ENCODE results near the gene TCERG1L. TPM values are rescaled to one million over a fixed set of nuclear protein-coding genes. Genes with fewer than 3 reads are reported as not detected.

TCERG1L gene
- total RNA-seq, 1 donor from 2014 or later: 2.7 TPM

DNA sequence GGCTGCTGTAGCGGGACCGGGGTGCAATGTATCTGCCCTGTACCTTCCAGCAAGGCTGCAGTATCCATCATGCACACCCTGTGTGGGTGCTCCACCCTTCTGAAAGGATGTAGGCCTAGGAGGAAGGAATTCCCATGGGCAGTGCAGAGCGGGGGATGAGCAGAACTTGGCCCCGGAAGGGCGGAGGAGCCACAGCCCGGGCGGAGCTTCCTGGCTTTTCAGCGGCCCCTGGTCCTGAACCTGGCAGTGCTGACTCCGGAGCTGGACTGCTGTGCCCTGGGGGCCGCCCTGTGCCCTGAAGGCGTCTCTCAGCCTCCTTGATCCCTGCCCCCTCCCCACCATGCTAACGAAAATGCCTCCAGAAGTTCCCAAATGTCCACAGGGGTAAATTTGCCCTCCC, 175.8 kb downstream of the TCERG1L start:
- Mint-ChIP-seq H3K27me3 (peaks cover 17% of the 10 kb centered on the region), H3K4me3 (no peak overlapping the region), H3K36me3 (peaks cover 4% of the 10 kb centered on the region), H3K27ac (no peak overlapping the region), H3K9me3 (no peaks in the 10 kb centered on the region), H3K4me1 (ENCODE audit: unreplicated experiment) (no peaks in the 10 kb centered on the region)
- TF ChIP-seq, protein P1, sequence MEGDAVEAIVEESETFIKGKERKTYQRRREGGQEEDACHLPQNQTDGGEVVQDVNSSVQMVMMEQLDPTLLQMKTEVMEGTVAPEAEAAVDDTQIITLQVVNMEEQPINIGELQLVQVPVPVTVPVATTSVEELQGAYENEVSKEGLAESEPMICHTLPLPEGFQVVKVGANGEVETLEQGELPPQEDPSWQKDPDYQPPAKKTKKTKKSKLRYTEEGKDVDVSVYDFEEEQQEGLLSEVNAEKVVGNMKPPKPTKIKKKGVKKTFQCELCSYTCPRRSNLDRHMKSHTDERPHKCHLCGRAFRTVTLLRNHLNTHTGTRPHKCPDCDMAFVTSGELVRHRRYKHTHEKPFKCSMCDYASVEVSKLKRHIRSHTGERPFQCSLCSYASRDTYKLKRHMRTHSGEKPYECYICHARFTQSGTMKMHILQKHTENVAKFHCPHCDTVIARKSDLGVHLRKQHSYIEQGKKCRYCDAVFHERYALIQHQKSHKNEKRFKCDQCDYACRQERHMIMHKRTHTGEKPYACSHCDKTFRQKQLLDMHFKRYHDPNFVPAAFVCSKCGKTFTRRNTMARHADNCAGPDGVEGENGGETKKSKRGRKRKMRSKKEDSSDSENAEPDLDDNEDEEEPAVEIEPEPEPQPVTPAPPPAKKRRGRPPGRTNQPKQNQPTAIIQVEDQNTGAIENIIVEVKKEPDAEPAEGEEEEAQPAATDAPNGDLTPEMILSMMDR (conservative IDR thresholded peaks at IDR 0.05): no peak
- DNase-seq (ENCODE audit: extremely low spot score, unreplicated experiment): no peak

DNA sequence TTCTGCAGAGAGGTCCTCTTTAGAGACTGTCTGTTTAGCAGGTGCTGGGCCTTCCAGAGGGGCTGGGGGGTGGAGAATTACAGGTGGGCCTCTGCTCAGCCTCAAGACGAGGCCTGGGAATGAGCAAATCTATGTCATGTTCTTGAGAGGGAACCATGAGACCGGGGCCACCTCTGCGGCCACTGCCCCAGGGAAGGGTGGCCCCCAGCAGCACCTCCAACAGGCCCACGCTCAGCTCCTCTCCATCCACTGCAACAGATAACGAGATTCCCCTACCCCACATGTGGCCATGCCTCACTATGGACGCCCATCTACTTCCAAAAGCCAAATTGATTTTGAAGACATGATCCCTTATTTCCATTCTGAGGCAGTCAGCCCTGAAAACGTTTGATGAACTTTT, 176.9 kb downstream of the TCERG1L start:
- H3K9me3 Mint-ChIP-seq: peaks cover 2% of the 10 kb centered on the region
- no peak for DNase-seq (ENCODE audit: extremely low spot score, unreplicated experiment)
- no peak overlapping the region for H3K27ac Mint-ChIP-seq
- TF ChIP-seq, protein P1 (conservative IDR thresholded peaks at IDR 0.05): no peak
- H3K36me3 Mint-ChIP-seq: peaks cover 4% of the 10 kb centered on the region
- H3K4me3 Mint-ChIP-seq: no peak overlapping the region
- H3K4me1 Mint-ChIP-seq (ENCODE audit: unreplicated experiment): peaks cover 8% of the 10 kb centered on the region
- peaks cover 16% of the 10 kb centered on the region for H3K27me3 Mint-ChIP-seq

DNA sequence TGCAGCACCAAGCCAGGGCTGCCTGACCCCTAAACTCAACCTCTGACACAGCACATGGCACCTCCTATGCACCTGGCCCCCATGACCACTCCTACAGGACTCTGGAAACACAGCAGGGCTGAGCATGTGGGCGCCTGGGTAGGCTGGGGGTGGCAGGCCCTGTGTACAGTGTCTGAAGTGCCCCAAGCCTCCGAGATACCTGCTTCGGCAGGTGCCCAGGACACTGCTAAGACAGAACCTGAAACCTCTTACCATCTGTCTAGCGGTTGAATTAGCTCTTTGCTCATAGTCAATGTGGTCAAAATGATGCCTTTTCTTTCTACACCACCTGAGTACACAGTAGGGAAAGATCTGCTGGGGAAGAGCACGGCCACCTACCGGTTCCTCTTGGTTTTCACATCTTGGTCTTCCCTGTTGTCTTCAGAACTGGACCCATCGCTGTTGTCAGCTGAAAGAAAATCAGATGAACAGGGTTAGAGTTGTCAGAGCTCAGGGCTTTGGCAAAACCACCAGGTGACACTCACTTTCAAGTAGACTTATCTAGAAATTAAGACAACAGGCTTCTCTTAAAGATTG, 177.4 kb downstream of the TCERG1L start:
- DNase-seq (ENCODE audit: extremely low spot score, unreplicated experiment): no peak
- peaks cover 14% of the 10 kb centered on the region for H3K27me3 Mint-ChIP-seq
- TF ChIP-seq, protein P1 (conservative IDR thresholded peaks at IDR 0.05): no peak
- H3K4me3 Mint-ChIP-seq: no peak overlapping the region
- H3K36me3 Mint-ChIP-seq: peaks cover 4% of the 10 kb centered on the region
- no peak overlapping the region for H3K27ac Mint-ChIP-seq
- peaks cover 5% of the 10 kb centered on the region for H3K9me3 Mint-ChIP-seq
- peaks cover 11% of the 10 kb centered on the region for H3K4me1 Mint-ChIP-seq (ENCODE audit: unreplicated experiment)

DNA sequence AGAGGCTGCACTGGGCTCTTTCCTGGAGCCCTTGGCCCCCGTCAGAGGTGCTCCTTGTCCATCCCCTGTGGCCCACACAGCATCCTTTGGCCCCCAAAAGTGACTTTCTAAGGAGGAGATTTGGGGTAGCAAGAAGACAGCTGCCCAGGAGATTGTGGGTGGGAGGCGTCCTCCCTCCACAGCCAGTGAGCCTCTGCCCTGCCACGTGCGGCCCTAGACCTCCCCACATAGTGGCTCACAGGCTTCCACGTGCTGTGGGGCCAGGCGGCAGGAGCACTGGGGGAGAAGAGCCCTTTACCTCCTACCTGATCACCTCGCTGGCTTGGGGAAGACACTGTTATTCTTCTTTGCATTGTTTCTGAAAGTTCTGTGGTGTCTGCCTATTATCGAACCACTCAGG, 178.8 kb downstream of the TCERG1L start:
- DNase-seq (ENCODE audit: extremely low spot score, unreplicated experiment): no peak
- Mint-ChIP-seq H3K9me3 (peaks cover 5% of the 10 kb centered on the region), H3K36me3 (peaks cover 4% of the 10 kb centered on the region), H3K4me3 (no peak overlapping the region), H3K27ac (no peak overlapping the region), H3K27me3 (peaks cover 18% of the 10 kb centered on the region), H3K4me1 (ENCODE audit: unreplicated experiment) (peaks cover 11% of the 10 kb centered on the region)
- TF ChIP-seq, protein P1 (conservative IDR thresholded peaks at IDR 0.05): no peak

DNA sequence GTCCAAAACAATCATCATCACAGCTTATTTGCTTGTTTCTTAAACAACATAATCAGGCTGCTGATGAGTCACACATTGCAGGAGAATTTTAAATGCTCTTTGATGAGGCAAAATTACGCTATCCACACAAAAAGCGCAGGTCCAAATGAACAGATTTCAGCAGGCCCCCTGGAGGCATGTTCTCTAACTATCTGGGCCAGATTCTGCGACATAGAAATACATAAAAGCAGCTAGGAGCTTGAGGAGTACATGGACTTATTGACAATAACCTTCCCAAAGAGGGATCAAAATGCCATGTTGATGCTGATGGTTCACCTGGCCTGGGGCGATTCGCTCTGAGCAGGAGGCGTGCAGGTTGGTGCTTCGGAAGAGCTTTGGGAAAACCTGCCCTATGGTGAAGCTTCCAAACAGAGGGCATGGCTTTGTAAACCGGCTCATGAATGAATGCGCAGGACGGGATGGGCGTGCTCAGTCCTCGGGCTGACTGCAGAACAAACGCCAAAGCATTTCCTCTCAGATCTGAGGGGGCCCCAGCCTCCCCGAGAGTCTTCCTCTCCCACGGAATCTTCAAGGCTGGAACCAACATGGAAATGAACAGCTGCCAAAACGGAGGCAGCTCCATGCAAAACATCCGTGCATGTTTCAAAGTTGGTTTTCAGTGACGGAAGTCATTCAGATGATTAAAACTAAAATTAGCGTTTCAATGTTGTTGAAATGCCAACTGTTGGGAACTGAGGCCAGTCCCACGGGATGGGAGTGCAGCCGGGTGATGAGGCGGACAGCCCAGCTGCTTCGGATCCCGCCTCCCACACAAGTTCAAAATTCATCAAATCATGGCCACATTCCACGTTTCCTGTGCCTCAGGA, 179.6 kb downstream of the TCERG1L start:
- Mint-ChIP-seq H3K9me3 (peaks cover 5% of the 10 kb centered on the region), H3K4me1 (ENCODE audit: unreplicated experiment) (peaks cover 13% of the 10 kb centered on the region), H3K36me3 (peaks cover 4% of the 10 kb centered on the region), H3K27me3 (peaks cover 18% of the 10 kb centered on the region), H3K4me3 (no peak overlapping the region), H3K27ac (no peak overlapping the region)
- no peak for DNase-seq (ENCODE audit: extremely low spot score, unreplicated experiment)
- TF ChIP-seq, protein P1 (conservative IDR thresholded peaks at IDR 0.05): no peak

All from type B pancreatic cell (in vitro differentiated cells).